Measurements from ENCODE around the gene POLD4.
A peak's percentile ranks its signal among the peaks of the same experiment; 100 is the strongest.

The POLD4 gene

DNA sequence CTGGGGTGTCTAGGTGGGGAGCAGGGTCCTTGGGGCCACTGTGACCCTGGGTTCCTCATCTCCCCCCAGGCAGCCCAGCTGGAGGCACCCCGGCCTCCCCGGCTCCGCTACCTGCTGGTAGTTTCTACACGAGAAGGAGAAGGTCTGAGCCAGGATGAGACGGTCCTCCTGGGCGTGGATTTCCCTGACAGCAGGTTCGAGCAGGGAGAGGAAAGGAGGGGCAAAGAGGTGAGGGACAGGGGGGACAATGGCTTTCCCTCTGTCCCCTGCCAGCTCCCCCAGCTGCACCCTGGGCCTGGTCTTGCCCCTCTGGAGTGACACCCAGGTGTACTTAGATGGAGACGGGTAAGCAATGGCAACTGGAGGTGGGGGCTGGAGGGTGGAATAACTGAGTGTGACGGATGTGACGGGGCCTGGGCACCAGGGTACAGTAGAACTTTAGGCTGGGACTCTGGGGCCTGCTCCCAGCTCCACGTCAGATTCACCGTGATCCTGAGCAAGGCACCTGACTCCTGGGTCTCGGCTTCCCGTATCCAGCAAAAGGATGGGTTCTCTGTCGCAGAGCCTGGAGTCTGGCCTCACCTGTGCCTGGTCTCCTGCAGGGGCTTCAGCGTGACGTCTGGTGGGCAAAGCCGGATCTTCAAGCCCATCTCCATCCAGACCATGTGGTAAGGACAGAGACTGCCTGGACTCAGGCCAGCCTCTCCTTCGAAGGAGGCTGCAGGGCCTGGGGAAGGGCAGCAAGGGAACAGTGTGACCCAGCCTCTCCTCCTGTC lies 46.4 kb downstream of the POLD4 start:
- no peak overlapping the region for H3K4me3 ChIP-seq (ENCODE audit: low read depth, low read length)
- TF ChIP-seq, protein P1, sequence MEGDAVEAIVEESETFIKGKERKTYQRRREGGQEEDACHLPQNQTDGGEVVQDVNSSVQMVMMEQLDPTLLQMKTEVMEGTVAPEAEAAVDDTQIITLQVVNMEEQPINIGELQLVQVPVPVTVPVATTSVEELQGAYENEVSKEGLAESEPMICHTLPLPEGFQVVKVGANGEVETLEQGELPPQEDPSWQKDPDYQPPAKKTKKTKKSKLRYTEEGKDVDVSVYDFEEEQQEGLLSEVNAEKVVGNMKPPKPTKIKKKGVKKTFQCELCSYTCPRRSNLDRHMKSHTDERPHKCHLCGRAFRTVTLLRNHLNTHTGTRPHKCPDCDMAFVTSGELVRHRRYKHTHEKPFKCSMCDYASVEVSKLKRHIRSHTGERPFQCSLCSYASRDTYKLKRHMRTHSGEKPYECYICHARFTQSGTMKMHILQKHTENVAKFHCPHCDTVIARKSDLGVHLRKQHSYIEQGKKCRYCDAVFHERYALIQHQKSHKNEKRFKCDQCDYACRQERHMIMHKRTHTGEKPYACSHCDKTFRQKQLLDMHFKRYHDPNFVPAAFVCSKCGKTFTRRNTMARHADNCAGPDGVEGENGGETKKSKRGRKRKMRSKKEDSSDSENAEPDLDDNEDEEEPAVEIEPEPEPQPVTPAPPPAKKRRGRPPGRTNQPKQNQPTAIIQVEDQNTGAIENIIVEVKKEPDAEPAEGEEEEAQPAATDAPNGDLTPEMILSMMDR (IDR thresholded peaks at IDR 0.05; ENCODE audit: low read depth, low read length): no peak
- in situ Hi-C loops (cut with HindIII; ENCODE audit: low sequenced_read_pairs): no loop called here
- no peak for DNase-seq (ENCODE audit: low read depth, low spot score)

DNA sequence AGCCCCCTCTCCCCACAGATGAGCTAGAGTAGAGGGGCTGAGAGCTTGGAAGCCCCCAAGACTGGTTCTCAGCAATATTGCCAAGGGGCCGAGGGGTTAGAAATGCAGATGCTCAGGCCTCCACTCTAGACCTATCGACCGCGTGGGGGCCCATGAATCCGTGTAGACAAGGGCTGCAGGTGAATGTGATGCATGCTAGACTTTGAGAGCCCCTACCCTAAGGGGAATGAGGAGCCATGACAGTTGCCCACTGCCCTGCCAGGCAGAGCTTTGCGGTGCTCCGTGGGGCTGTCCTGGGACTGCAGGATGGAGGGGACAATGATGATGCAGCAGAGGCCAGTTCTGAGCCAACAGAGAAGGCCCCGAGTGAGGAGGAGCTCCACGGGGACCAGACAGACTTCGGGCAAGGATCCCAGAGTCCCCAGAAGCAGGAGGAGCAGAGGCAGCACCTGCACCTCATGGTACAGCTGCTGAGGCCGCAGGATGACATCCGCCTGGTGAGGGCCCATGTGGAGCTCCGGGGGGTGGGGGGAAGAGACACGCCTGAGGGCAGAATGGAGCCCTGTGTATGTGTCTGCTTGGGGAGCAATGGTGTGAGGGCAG lies 48.7 kb downstream of the POLD4 start:
- DNase-seq (ENCODE audit: low read depth, low spot score): no peak
- TF ChIP-seq, protein P1 (IDR thresholded peaks at IDR 0.05; ENCODE audit: low read depth, low read length): no peak
- H3K4me3 ChIP-seq (ENCODE audit: low read depth, low read length): peak overlapping the region; percentile 53
- in situ Hi-C loops (cut with HindIII; ENCODE audit: low sequenced_read_pairs): no loop called here

GRCh38 chr11:67303835-67304411 lies 49.4 kb downstream of the POLD4 start:
- in situ Hi-C loops (cut with HindIII; ENCODE audit: low sequenced_read_pairs): no loop called here
- TF ChIP-seq, protein P1 (IDR thresholded peaks at IDR 0.05; ENCODE audit: low read depth, low read length): no peak
- DNase-seq (ENCODE audit: low read depth, low spot score): no peak
- H3K4me3 ChIP-seq (ENCODE audit: low read depth, low read length): peak overlapping the region; percentile 53

- DNase-seq (ENCODE audit: low read depth, low spot score): peak; percentile 54
- in situ Hi-C loops (cut with HindIII; ENCODE audit: low sequenced_read_pairs): no loop called here
- H3K4me3 ChIP-seq (ENCODE audit: low read depth, low read length): peak within 1 kb of the TSS; percentile 53
- TF ChIP-seq, protein P1 (IDR thresholded peaks at IDR 0.05; ENCODE audit: low read depth, low read length): no peak
These were observed 50.1 kb downstream of the POLD4 start, which contains the start of gene SSH3 for GRCh38 chr11:67303132-67303834. Gene SSH3 (plus strand): TSS chr11:67303530. CDS start chr11:67303626, 96 bp downstream.

GRCh38 chr11:67302571-67303131 lies 50.7 kb downstream of the POLD4 start:
- TF ChIP-seq, protein P1 (IDR thresholded peaks at IDR 0.05; ENCODE audit: low read depth, low read length): no peak
- in situ Hi-C loops (cut with HindIII; ENCODE audit: low sequenced_read_pairs): no loop called here
- peak overlapping the region; percentile 53 for H3K4me3 ChIP-seq (ENCODE audit: low read depth, low read length)
- DNase-seq (ENCODE audit: low read depth, low spot score): peak; percentile 70

GRCh38 chr11:67301951-67302516 lies 51.3 kb downstream of the POLD4 start:
- TF ChIP-seq, protein P1 (IDR thresholded peaks at IDR 0.05; ENCODE audit: low read depth, low read length): no peak
- H3K4me3 ChIP-seq (ENCODE audit: low read depth, low read length): no peak overlapping the region
- DNase-seq (ENCODE audit: low read depth, low spot score): peak; percentile 76
- in situ Hi-C loops (cut with HindIII; ENCODE audit: low sequenced_read_pairs): no loop called here

All from astrocyte of the spinal cord (primary cell).